GM18526 (cell line): ENCODE data around the gene PPP1R14C.

Experiments used
- POLR2A ChIP-seq: IDR thresholded peaks from 3 replicates; pipeline ENCODE4 v1.6.1; 2011; ENCODE audit not compliant: insufficient read length; ENCODE audit errors: extremely low read depth

PPP1R14C gene

GRCh38 chr6:150236114-150236513 is 93.3 kb downstream of the PPP1R14C start:
- TF ChIP-seq POLR2A = no peak

- TF ChIP-seq POLR2A = no peak
These were observed 93.7 kb downstream of the PPP1R14C start for GRCh38 chr6:150236544-150236943.

- TF ChIP-seq POLR2A = no peak
These were observed 94.8 kb downstream of the PPP1R14C start for GRCh38 chr6:150237626-150238025.

GRCh38 chr6:150238336-150238741 is 95.5 kb downstream of the PPP1R14C start:
- no peak for TF ChIP-seq POLR2A

GRCh38 chr6:150238846-150239407 is 96.1 kb downstream of the PPP1R14C start:
- no peak for TF ChIP-seq POLR2A

GRCh38 chr6:150243620-150244314 is 100.9 kb downstream of the PPP1R14C start:
- no peak for TF ChIP-seq POLR2A

- TF ChIP-seq POLR2A = no peak
These were observed 102.5 kb downstream of the PPP1R14C start for GRCh38 chr6:150245148-150245935.

GRCh38 chr6:150247803-150248202 is 105.0 kb downstream of the PPP1R14C start:
- no peak for TF ChIP-seq POLR2A

GRCh38 chr6:150248300-150248699 is 105.5 kb downstream of the PPP1R14C start:
- no peak for TF ChIP-seq POLR2A

GRCh38 chr6:150249261-150249660 is 106.4 kb downstream of the PPP1R14C start:
- TF ChIP-seq POLR2A = no peak

GRCh38 chr6:150250826-150251225 is 108.0 kb downstream of the PPP1R14C start:
- no peak for TF ChIP-seq POLR2A

GRCh38 chr6:150251566-150252186 is 108.8 kb downstream of the PPP1R14C start:
- no peak for TF ChIP-seq POLR2A

GRCh38 chr6:150252714-150253444 is 110.0 kb downstream of the PPP1R14C start:
- no peak for TF ChIP-seq POLR2A

- no peak for TF ChIP-seq POLR2A
These were observed 110.6 kb downstream of the PPP1R14C start for GRCh38 chr6:150253489-150253888.

GRCh38 chr6:150254770-150255169 is 111.9 kb downstream of the PPP1R14C start:
- no peak for TF ChIP-seq POLR2A
